Astrocyte (in vitro differentiated cells and primary cell): ENCODE data around the gene KRT26. TPM values are rescaled to one million over a fixed set of nuclear protein-coding genes. Genes with fewer than 3 reads are reported as not detected.

ENCODE experiments used
- DNase-seq: peaks from one replicate; pipeline ENCODE4 v3.0.0-alpha.2; 2010; ENCODE audit warnings: low read depth
- FAIRE-seq: peaks from 2 replicates; lab custom pipeline; 2011; peaks lifted over from hg19 to GRCh38; lab: Jason Lieb, UNC
- H2AFZ ChIP-seq: 2 replicates; pipeline ENCODE4 v1.6.0; 2012; ENCODE audit warnings: low read depth, low read length, inconsistent platforms
- H3K27ac ChIP-seq: 2 replicates; pipeline ENCODE4 v1.5.1; 2011; ENCODE audit warnings: low read depth, low read length, inconsistent platforms
- H3K27me3 ChIP-seq: 2 replicates; pipeline ENCODE4 v1.6.0; 2011; ENCODE audit warnings: low read length, inconsistent platforms; ENCODE audit not compliant: insufficient read depth
- H3K36me3 ChIP-seq: 2 replicates; pipeline ENCODE4 v1.5.1; 2011; ENCODE audit warnings: low read length, inconsistent platforms; ENCODE audit not compliant: insufficient read depth
- H3K4me1 ChIP-seq: 2 replicates; pipeline ENCODE4 v1.5.1; 2011; ENCODE audit warnings: low read length, inconsistent platforms; ENCODE audit not compliant: insufficient read depth
- H3K4me2 ChIP-seq: 2 replicates; pipeline ENCODE4 v1.6.0; 2012; ENCODE audit warnings: low read length, inconsistent platforms
- H3K4me3 ChIP-seq: 2 replicates; pipeline ENCODE4 v1.5.1; 2011; ENCODE audit warnings: low read depth, mild to moderate bottlenecking, low read length, inconsistent platforms; ENCODE audit not compliant: insufficient read depth
- H3K79me2 ChIP-seq: 2 replicates; pipeline ENCODE4 v1.6.0; 2012; ENCODE audit warnings: mild to moderate bottlenecking, low read length, inconsistent platforms; ENCODE audit not compliant: insufficient read depth
- H3K9ac ChIP-seq: 2 replicates; pipeline ENCODE4 v1.6.0; 2012; ENCODE audit warnings: mild to moderate bottlenecking, low read length, inconsistent platforms
- H3K9me3 ChIP-seq: 2 replicates; pipeline ENCODE4 v1.5.1; 2012; ENCODE audit warnings: low read depth, mild to moderate bottlenecking, low read length, inconsistent platforms; ENCODE audit not compliant: insufficient read depth
- H4K20me1 ChIP-seq: 2 replicates; pipeline ENCODE4 v1.6.0; 2012; ENCODE audit warnings: low read length, inconsistent platforms; ENCODE audit not compliant: insufficient read depth
- H3K27ac Mint-ChIP-seq: one replicate; pipeline ENCODE4 v1.8.0; 2021; ENCODE audit warnings: mild to moderate bottlenecking, mixed read lengths; ENCODE audit not compliant: unreplicated experiment
- H3K27me3 Mint-ChIP-seq: one replicate; pipeline ENCODE4 v1.8.0; 2021; ENCODE audit warnings: low read depth, mixed read lengths; ENCODE audit not compliant: unreplicated experiment
- H3K36me3 Mint-ChIP-seq: one replicate; pipeline ENCODE4 v1.8.0; 2021; ENCODE audit warnings: low read depth, mixed read lengths; ENCODE audit not compliant: unreplicated experiment
- H3K4me1 Mint-ChIP-seq: one replicate; pipeline ENCODE4 v1.8.0; 2021; ENCODE audit warnings: low read depth, mixed read lengths; ENCODE audit not compliant: unreplicated experiment
- H3K4me3 Mint-ChIP-seq: one replicate; pipeline ENCODE4 v1.8.0; 2021; ENCODE audit warnings: mild to moderate bottlenecking, moderate library complexity, mixed read lengths; ENCODE audit not compliant: unreplicated experiment
- H3K9me3 Mint-ChIP-seq: one replicate; pipeline ENCODE4 v1.8.0; 2021; ENCODE audit warnings: mild to moderate bottlenecking, mixed read lengths; ENCODE audit not compliant: unreplicated experiment
- EZH2 ChIP-seq: IDR thresholded peaks from 2 replicates; pipeline ENCODE4 v1.6.1; 2012; ENCODE audit warnings: mild to moderate bottlenecking, low read length, inconsistent platforms; ENCODE audit not compliant: insufficient read depth
- total RNA-seq: library from RNA; stranded (reverse); gene quantifications from 2 replicates; pipeline ENCODE4 v1.2.1, GENCODE V29; 2021
- TF ChIP-seq, protein P1 (sequence below): IDR thresholded peaks from 2 replicates; pipeline ENCODE4 v1.5.1; 2011; ENCODE audit warnings: low read depth, mild to moderate bottlenecking, inconsistent platforms, low read length, moderate library complexity; ENCODE audit not compliant: insufficient read depth

Gene KRT26
- total RNA-seq, 1 donor from 2014 or later = not detected

DNA sequence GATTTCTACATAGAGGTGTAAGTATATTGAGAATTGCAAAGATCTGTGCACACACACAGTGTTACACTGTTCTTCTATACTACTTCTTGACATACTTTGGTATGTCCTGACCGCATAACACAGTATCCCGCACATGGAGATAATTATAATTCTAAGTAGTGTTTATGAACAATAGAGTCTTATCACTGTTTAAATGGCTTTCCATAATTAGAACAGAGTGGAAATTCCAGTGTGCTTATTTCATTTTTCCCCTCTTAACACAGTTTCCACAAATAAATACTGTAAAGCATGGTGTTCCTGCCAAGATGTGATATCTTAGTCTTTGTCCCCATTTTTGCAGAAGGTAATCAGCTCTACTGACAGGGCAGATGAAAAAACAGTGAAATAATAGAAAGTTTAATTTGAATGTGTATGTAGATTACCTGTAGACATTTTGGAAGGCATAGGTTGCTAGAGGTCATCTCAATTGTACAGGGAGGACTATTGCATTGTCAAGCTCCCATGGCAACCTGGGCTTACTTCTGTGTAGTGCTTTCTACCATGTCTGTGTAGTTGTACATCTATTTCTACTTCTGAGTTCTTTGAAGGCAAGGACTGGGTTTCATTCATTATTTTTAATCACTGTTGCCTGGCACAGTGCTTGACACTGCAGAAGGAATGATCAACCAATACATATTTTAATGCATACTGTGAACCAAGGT, 37.9 kb upstream of the KRT26 start:
- peak; percentile 43 for FAIRE-seq
- no peaks in the 10 kb centered on the region for H3K79me2 ChIP-seq

DNA sequence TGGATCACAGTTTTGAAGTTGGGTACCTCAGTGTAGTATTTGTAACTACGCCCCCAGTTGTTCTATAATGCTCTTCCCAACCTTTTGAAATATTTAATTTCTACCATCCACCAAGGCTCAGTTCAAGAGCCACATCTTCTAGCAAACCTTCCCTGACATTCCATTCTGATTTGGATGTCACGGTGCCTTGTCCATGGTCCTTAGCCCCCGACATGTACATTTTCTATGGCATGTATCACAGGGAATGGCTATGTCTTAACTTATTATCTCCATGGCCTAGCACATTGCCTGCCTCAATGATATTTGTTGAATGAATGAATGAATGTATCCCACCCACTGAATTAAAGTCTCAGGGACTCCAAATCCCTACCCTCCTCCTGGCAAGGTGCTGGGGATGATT, 34.1 kb upstream of the KRT26 start:
- Histone ChIP-seq H3K79me2 (no peaks in the 10 kb centered on the region), H3K9ac (no peak overlapping the region), H2AFZ (no peak overlapping the region), H3K36me3 (no peaks in the 10 kb centered on the region), H4K20me1 (no peaks in the 10 kb centered on the region), H3K4me2 (no peak overlapping the region), H3K4me1 (peaks cover 12% of the 10 kb centered on the region), H3K27ac (no peak overlapping the region), H3K27me3 (peaks cover 12% of the 10 kb centered on the region), H3K9me3 (no peaks in the 10 kb centered on the region), H3K4me3 (no peak overlapping the region)
- peaks cover 1% of the 10 kb centered on the region for H3K9me3 Mint-ChIP-seq
- TF ChIP-seq, protein P1, sequence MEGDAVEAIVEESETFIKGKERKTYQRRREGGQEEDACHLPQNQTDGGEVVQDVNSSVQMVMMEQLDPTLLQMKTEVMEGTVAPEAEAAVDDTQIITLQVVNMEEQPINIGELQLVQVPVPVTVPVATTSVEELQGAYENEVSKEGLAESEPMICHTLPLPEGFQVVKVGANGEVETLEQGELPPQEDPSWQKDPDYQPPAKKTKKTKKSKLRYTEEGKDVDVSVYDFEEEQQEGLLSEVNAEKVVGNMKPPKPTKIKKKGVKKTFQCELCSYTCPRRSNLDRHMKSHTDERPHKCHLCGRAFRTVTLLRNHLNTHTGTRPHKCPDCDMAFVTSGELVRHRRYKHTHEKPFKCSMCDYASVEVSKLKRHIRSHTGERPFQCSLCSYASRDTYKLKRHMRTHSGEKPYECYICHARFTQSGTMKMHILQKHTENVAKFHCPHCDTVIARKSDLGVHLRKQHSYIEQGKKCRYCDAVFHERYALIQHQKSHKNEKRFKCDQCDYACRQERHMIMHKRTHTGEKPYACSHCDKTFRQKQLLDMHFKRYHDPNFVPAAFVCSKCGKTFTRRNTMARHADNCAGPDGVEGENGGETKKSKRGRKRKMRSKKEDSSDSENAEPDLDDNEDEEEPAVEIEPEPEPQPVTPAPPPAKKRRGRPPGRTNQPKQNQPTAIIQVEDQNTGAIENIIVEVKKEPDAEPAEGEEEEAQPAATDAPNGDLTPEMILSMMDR = no peak
- peaks cover 10% of the 10 kb centered on the region for H3K4me1 Mint-ChIP-seq
- no peak overlapping the region for H3K4me3 Mint-ChIP-seq
- DNase-seq (no peak), FAIRE-seq (no peak)
- no peaks in the 10 kb centered on the region for H3K36me3 Mint-ChIP-seq
- H3K27ac Mint-ChIP-seq = no peak overlapping the region
- H3K27me3 Mint-ChIP-seq = peaks cover 34% of the 10 kb centered on the region

More for the DNA sequence above, 37.9 kb upstream of the KRT26 start:
- H3K4me3 ChIP-seq = peak overlapping the region; percentile 0
- H3K27ac ChIP-seq = peak overlapping the region; percentile 75
- no peaks in the 10 kb centered on the region for H4K20me1 ChIP-seq
- peak overlapping the region; percentile 57 for H3K4me2 ChIP-seq
- H2AFZ ChIP-seq = no peak overlapping the region
- peaks cover 10% of the 10 kb centered on the region for H3K4me1 Mint-ChIP-seq
- peaks cover 12% of the 10 kb centered on the region for H3K4me1 ChIP-seq
- H3K9ac ChIP-seq = peak overlapping the region; percentile 20
- H3K36me3 ChIP-seq = no peaks in the 10 kb centered on the region
- H3K27me3 Mint-ChIP-seq = peaks cover 37% of the 10 kb centered on the region
- no peaks in the 10 kb centered on the region for H3K27me3 ChIP-seq
- H3K9me3 Mint-ChIP-seq = peaks cover under 1% of the 10 kb centered on the region
- H3K9me3 ChIP-seq = no peaks in the 10 kb centered on the region
- DNase-seq = peak; percentile 66
- H3K36me3 Mint-ChIP-seq = no peaks in the 10 kb centered on the region
- H3K27ac Mint-ChIP-seq = no peak overlapping the region
- no peak overlapping the region for H3K4me3 Mint-ChIP-seq
- TF ChIP-seq, protein P1 = no peak
- TF ChIP-seq EZH2 = no peak

DNA sequence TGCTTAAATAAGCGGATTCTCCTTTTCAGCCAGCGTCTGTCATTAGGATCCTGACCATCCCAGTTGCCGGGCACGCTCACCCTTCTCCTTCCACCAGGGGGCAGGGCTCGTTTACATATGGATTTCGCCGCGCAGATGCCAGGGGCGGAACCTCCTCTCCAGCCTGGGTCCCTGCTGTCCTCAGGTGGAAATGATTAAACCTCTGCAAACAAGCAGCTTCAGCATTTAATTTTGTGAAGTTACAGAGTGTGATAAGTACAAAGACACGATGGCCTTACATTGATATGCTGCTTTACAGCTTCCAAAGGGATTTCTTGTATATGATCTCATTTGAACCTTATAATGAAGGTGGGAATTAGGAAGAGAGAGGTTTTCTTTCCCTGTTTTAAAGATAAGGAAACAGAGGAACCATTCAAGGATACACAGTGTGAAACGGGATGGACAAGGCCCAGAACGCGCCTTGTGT, 31.6 kb upstream of the KRT26 start:
- H2AFZ ChIP-seq = no peak overlapping the region
- no peak for FAIRE-seq
- no peak overlapping the region for H3K27ac Mint-ChIP-seq

More for the DNA sequence above, 31.6 kb upstream of the KRT26 start:
- TF ChIP-seq EZH2 = no peak
- TF ChIP-seq, protein P1 = peak; percentile 92
- H3K4me1 Mint-ChIP-seq = no peaks in the 10 kb centered on the region
- H3K36me3 ChIP-seq = no peaks in the 10 kb centered on the region
- peak overlapping the region; percentile 13 for H3K4me2 ChIP-seq
- H3K27ac ChIP-seq = no peak overlapping the region
- no peaks in the 10 kb centered on the region for H3K9me3 ChIP-seq
- H3K79me2 ChIP-seq = no peaks in the 10 kb centered on the region
- H3K36me3 Mint-ChIP-seq = no peaks in the 10 kb centered on the region
- no peak overlapping the region for H3K4me3 ChIP-seq
- H3K4me3 Mint-ChIP-seq = no peak overlapping the region
- no peaks in the 10 kb centered on the region for H3K4me1 ChIP-seq
- H3K27me3 ChIP-seq = peaks cover 25% of the 10 kb centered on the region
- H3K9me3 Mint-ChIP-seq = peaks cover 1% of the 10 kb centered on the region
- no peaks in the 10 kb centered on the region for H4K20me1 ChIP-seq
- H3K27me3 Mint-ChIP-seq = peaks cover 25% of the 10 kb centered on the region
- no peak overlapping the region for H3K9ac ChIP-seq
- DNase-seq = peak; percentile 32
